ENCODE data around the gene KRT17. TPM values are rescaled to one million over a fixed set of nuclear protein-coding genes. Genes with fewer than 3 reads are reported as not detected.
A peak's percentile ranks its signal among the peaks of the same experiment; 100 is the strongest.

KRT17 gene
- total RNA-seq, 1 experiment from 2014 or later = 1.9 TPM

DNA sequence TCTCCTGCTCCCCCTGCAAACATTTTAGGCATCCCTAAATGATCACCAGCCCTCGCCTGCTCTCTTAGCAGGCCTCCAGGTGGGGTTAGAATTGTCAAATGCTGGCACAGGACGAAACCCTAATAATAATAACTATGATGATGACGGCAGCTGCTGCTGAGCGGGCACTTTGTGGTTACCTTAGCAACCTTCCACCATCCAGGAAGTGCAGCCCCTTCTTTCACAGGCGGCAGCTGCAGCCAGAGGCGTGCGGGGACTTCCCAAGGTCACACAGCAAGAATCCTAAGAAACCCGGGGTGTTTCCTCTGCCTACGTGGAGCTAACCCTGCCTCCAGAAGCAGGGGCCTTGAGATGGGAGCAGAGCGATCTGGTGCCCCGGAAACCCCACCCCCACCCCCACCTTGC lies 41.9 kb upstream of the KRT17 start:
- ChIA-PET CTCF (interaction anchor here (0.7 to 7.1 kb wide), 9 partner anchors 13 to 809 kb away, joined by 3 to 104 read pairs (median 4); no protein-coding TSS in a partner anchor), POLR2A (interaction anchor here (1.8 kb wide), 1 partner anchor 23 kb away, joined by 7 read pairs; the partner anchor contains the start of gene EIF1)
- ATAC-seq (peak; percentile 54), DNase-seq (ENCODE audit: low read depth, low spot score) (no peak)
- no TSS peak for BruUV-seq (replicated peaks)
- no peaks in the 10 kb centered on the region for H3K36me3 ChIP-seq (ENCODE audit: control insufficient read depth, insufficient read depth, low read length)
- no peaks in the 10 kb centered on the region for H3K9me3 ChIP-seq (ENCODE audit: control insufficient read depth, insufficient read depth, low read depth, low read length)
- no peaks in the 10 kb centered on the region for H3K27me3 ChIP-seq (ENCODE audit: control insufficient read depth, insufficient read depth, low read length)
- H3K4me3 ChIP-seq (ENCODE audit: low read depth in 2 of 2, low read length in 2 of 2) = peak overlapping the region; percentile 41 to 76
- peaks cover 23% of the 10 kb centered on the region for H3K4me1 ChIP-seq (ENCODE audit: control insufficient read depth, insufficient read depth, low read length)
- TF ChIP-seq POLR2AphosphoS5 (IDR thresholded peaks at IDR 0.05; ENCODE audit: low read depth, low read length) = 0 out of 2 replicates have a peak, but pooled peaks have one; percentile 16
- TF ChIP-seq SIN3A (IDR thresholded peaks at IDR 0.05; ENCODE audit: borderline replicate concordance, insufficient read depth, low read depth, low read length) = no peak
- peak overlapping the region; percentile 92 for H3K27ac ChIP-seq (ENCODE audit: low read length)
- in situ Hi-C loops (cut with HindIII; ENCODE audit: low pct_unique_long_range_greater_than_20kb, low sequenced_read_pairs) = no loop called here
- intact Hi-C loops (cut with micrococcal nuclease; ENCODE audit: unreplicated experiment) = loop anchor here (1.0 to 10.0 kb wide), 5 partner anchors 31 to 863 kb away; no protein-coding TSS in a partner anchor

DNA sequence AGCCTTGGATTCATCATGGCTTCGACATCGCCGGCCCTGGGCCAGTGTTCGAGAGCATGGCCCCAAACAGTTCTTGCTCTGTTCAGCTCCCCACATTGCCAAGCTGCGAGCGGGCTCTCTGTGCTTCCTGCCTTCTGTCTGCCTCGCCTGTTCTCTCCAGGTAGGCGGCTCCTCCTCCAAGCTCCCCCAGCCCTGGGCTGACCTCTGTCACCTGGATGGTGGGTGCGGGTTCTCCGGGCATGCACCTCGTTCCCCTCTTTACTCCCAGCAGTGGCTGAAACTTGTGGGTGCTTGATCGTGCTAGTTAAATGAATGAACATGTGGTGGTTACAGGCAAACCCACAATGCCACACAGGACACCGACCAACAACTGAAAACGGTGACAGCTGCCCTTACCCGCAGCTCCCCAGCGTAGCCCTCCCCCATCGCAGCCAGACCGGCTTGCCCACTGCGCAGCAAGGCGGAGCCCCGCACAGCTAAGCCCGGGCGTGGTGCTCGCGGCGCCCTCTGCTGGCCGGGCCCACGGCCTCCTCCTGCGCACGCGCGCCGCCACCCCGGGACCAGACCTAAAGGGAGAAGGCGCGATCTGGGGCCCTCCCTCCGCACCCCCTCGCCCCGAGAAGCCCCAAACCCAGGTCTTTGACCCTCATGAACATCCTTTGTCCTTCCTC lies 41.3 kb upstream of the KRT17 start:
- Histone ChIP-seq H3K4me3 (ENCODE audit: low read depth in 2 of 2, low read length in 2 of 2) (peak overlapping the region; percentile 41 to 76), H3K36me3 (ENCODE audit: control insufficient read depth, insufficient read depth, low read length) (no peaks in the 10 kb centered on the region), H3K9me3 (ENCODE audit: control insufficient read depth, insufficient read depth, low read depth, low read length) (no peaks in the 10 kb centered on the region), H3K4me1 (ENCODE audit: control insufficient read depth, insufficient read depth, low read length) (peaks cover 23% of the 10 kb centered on the region), H3K27me3 (ENCODE audit: control insufficient read depth, insufficient read depth, low read length) (no peaks in the 10 kb centered on the region), H3K27ac (ENCODE audit: low read length) (peak overlapping the region; percentile 92)
- BruUV-seq (replicated peaks) = no TSS peak
- CTCF ChIA-PET = interaction anchor here (0.6 to 7.1 kb wide), 16 partner anchors 10 to 849 kb away, joined by 3 to 104 read pairs (median 4); no protein-coding TSS in a partner anchor
- intact Hi-C loops (cut with micrococcal nuclease; ENCODE audit: unreplicated experiment) = loop anchor here (1.0 to 10.0 kb wide), 5 partner anchors 30 to 863 kb away; no protein-coding TSS in a partner anchor
- ATAC-seq (peak; percentile 90), DNase-seq (ENCODE audit: low read depth, low spot score) (no peak)
- in situ Hi-C loops (cut with HindIII; ENCODE audit: low pct_unique_long_range_greater_than_20kb, low sequenced_read_pairs) = no loop called here
- POLR2A ChIA-PET = interaction anchor here (1.8 kb wide), 1 partner anchor 23 kb away, joined by 7 read pairs; the partner anchor contains the start of gene EIF1
- TF ChIP-seq, protein P1, sequence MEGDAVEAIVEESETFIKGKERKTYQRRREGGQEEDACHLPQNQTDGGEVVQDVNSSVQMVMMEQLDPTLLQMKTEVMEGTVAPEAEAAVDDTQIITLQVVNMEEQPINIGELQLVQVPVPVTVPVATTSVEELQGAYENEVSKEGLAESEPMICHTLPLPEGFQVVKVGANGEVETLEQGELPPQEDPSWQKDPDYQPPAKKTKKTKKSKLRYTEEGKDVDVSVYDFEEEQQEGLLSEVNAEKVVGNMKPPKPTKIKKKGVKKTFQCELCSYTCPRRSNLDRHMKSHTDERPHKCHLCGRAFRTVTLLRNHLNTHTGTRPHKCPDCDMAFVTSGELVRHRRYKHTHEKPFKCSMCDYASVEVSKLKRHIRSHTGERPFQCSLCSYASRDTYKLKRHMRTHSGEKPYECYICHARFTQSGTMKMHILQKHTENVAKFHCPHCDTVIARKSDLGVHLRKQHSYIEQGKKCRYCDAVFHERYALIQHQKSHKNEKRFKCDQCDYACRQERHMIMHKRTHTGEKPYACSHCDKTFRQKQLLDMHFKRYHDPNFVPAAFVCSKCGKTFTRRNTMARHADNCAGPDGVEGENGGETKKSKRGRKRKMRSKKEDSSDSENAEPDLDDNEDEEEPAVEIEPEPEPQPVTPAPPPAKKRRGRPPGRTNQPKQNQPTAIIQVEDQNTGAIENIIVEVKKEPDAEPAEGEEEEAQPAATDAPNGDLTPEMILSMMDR (IDR thresholded peaks at IDR 0.05) = peak; percentile 99
- TF ChIP-seq SIN3A (IDR thresholded peaks at IDR 0.05; ENCODE audit: borderline replicate concordance, insufficient read depth, low read depth, low read length) = no peak; the same call in 1 of the 2 replicates
- no peak for TF ChIP-seq TCF7L2 (IDR thresholded peaks at IDR 0.05; ENCODE audit: low read depth, low read length)
- TF ChIP-seq, protein P2, sequence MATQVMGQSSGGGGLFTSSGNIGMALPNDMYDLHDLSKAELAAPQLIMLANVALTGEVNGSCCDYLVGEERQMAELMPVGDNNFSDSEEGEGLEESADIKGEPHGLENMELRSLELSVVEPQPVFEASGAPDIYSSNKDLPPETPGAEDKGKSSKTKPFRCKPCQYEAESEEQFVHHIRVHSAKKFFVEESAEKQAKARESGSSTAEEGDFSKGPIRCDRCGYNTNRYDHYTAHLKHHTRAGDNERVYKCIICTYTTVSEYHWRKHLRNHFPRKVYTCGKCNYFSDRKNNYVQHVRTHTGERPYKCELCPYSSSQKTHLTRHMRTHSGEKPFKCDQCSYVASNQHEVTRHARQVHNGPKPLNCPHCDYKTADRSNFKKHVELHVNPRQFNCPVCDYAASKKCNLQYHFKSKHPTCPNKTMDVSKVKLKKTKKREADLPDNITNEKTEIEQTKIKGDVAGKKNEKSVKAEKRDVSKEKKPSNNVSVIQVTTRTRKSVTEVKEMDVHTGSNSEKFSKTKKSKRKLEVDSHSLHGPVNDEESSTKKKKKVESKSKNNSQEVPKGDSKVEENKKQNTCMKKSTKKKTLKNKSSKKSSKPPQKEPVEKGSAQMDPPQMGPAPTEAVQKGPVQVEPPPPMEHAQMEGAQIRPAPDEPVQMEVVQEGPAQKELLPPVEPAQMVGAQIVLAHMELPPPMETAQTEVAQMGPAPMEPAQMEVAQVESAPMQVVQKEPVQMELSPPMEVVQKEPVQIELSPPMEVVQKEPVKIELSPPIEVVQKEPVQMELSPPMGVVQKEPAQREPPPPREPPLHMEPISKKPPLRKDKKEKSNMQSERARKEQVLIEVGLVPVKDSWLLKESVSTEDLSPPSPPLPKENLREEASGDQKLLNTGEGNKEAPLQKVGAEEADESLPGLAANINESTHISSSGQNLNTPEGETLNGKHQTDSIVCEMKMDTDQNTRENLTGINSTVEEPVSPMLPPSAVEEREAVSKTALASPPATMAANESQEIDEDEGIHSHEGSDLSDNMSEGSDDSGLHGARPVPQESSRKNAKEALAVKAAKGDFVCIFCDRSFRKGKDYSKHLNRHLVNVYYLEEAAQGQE (IDR thresholded peaks at IDR 0.05; ENCODE audit: insufficient read depth in 1 of 2, low read depth in 2 of 2, low read length in 1 of 2) = no peak
- peak; percentile 44; the same call in 1 of the 2 replicates for TF ChIP-seq POLR2AphosphoS5 (IDR thresholded peaks at IDR 0.05; ENCODE audit: low read depth, low read length)

Measured in Panc1 (cell line).